H1 (cell line): Measurements from ENCODE around the gene RNF220. TPM values are rescaled to one million over a fixed set of nuclear protein-coding genes. Genes with fewer than 3 reads are reported as not detected.

Source experiments
- CTCF ChIA-PET: fragments of 300-600 bp; sonication (Branson Sonifier 250); formaldehyde crosslinking; loops from one replicate; lab custom pipeline; 2021; ENCODE audit not compliant: partially characterized antibody; lab: Charles Lee
- POLR2A ChIA-PET: fragments of 300-600 bp; sonication (Branson Sonifier 250); formaldehyde crosslinking; loops from one replicate; lab custom pipeline; 2021; ENCODE audit warnings: inconsistent platforms; ENCODE audit not compliant: partially characterized antibody; lab: Charles Lee
- DNase-seq, 2 experiments: peaks; one replicate each; pipeline versions ENCODE4 v3.0.0 to v3.0.0-alpha.2; 2010 to 2022; ENCODE audit warnings: low spot score in 2 of 2, low read depth in 1 of 2, mixed read lengths in 1 of 2
- FAIRE-seq: peaks from 2 replicates; lab custom pipeline; 2011; peaks lifted over from hg19 to GRCh38; lab: Jason Lieb, UNC
- H2AFZ ChIP-seq: 2 replicates; pipeline ENCODE4 v1.8.1; 2012; ENCODE audit warnings: low read length, inconsistent platforms
- H2AK5ac ChIP-seq: 2 replicates; pipeline ENCODE4 v1.6.1; 2013; ENCODE audit warnings: low read depth, low read length
- H2BK120ac ChIP-seq: replicated peaks from 2 replicates; pipeline ENCODE3; 2013; ENCODE audit warnings: low read depth, low read length, inconsistent platforms
- H2BK12ac ChIP-seq: 2 replicates; pipeline ENCODE4 v1.6.1; 2013; ENCODE audit warnings: low read depth, low read length
- H2BK15ac ChIP-seq: 2 replicates; pipeline ENCODE4 v1.6.1; 2013; ENCODE audit warnings: low read length
- H2BK20ac ChIP-seq: 2 replicates; pipeline ENCODE4 v1.6.1; 2013; ENCODE audit warnings: low read length
- H2BK5ac ChIP-seq: 2 replicates; pipeline ENCODE4 v1.6.1; 2013; ENCODE audit warnings: low read depth, low read length
- H3K14ac ChIP-seq: 2 replicates; pipeline ENCODE4 v1.6.1; 2013; ENCODE audit warnings: inconsistent platforms; ENCODE audit not compliant: insufficient read length
- H3K18ac ChIP-seq: 2 replicates; pipeline ENCODE4 v1.6.1; 2013; ENCODE audit warnings: low read length; ENCODE audit errors: extremely low read depth
- H3K23ac ChIP-seq: 2 replicates; pipeline ENCODE4 v1.6.1; 2013; ENCODE audit warnings: inconsistent platforms; ENCODE audit not compliant: insufficient read length
- H3K23me2 ChIP-seq: 2 replicates; pipeline ENCODE4 v1.6.1; 2013; ENCODE audit warnings: low read depth, low read length
- H3K27ac ChIP-seq: 2 replicates; pipeline ENCODE4 v1.6.1; 2011; ENCODE audit warnings: low read depth, low read length, inconsistent platforms
- H3K27me3 ChIP-seq, 4 experiments: replicated peaks in 1 of 4; 1 replicate in 1 of 4; 2 replicates in 3 of 4; pipeline versions ENCODE4 v1.6.1 to v1.8.1; 2011 to 2013; ENCODE audit warnings: low read length in 3 of 4, mild to moderate bottlenecking in 3 of 4, inconsistent platforms in 2 of 4, mixed read lengths in 2 of 4, moderate library complexity in 1 of 4; ENCODE audit not compliant: control insufficient read depth in 3 of 4, insufficient read depth in 3 of 4; ENCODE audit errors: extremely low read depth in 1 of 4
- H3K36me3 ChIP-seq, 4 experiments: 2 replicates each; pipeline versions ENCODE4 v1.6.1 to v1.8.1; 2011 to 2013; ENCODE audit warnings: mild to moderate bottlenecking in 4 of 4, low read length in 3 of 4, moderate library complexity in 2 of 4, control low read depth in 1 of 4, inconsistent platforms in 1 of 4; ENCODE audit not compliant: insufficient read depth in 4 of 4, control insufficient read depth in 2 of 4
- H3K4ac ChIP-seq: replicated peaks from 2 replicates; pipeline ENCODE3; 2013; ENCODE audit warnings: low read length, low read depth, mixed read lengths, inconsistent platforms; ENCODE audit not compliant: insufficient read length
- H3K4me1 ChIP-seq, 4 experiments: replicated peaks in 1 of 4; 1 replicate in 1 of 4; 2 replicates in 3 of 4; pipeline versions ENCODE4 v1.6.1 to v1.8.1; 2011 to 2013; ENCODE audit warnings: low read length in 3 of 4, inconsistent platforms in 2 of 4, mixed read lengths in 1 of 4; ENCODE audit not compliant: insufficient read depth in 4 of 4, control insufficient read depth in 3 of 4
- H3K4me2 ChIP-seq, 2 experiments: 2 replicates each; pipeline versions ENCODE4 v1.6.1 to v1.8.1; 2011 to 2013; ENCODE audit warnings: low read depth in 2 of 2, low read length in 2 of 2, control low read depth in 1 of 2, inconsistent platforms in 1 of 2, mild to moderate bottlenecking in 1 of 2; ENCODE audit not compliant: insufficient read depth in 1 of 2
- H3K4me3 ChIP-seq, 4 experiments: fragments of 200-600, 300-600 bp in 1 of 4; sonication (generic), shearing (Covaris generic), sonication (Bioruptor Twin) in 1 of 4; 2 replicates each; pipeline versions ENCODE4 v1.5.1 to v1.8.1; 2011 to 2016; ENCODE audit warnings: low read length in 4 of 4, low read depth in 3 of 4, control low read depth in 2 of 4, inconsistent platforms in 2 of 4, mild to moderate bottlenecking in 2 of 4, mixed read lengths in 1 of 4, moderate library complexity in 1 of 4; ENCODE audit not compliant: insufficient read depth in 2 of 4; ENCODE audit errors: extremely low read depth in 1 of 4
- H3K56ac ChIP-seq: replicated peaks from 2 replicates; pipeline ENCODE3; 2013; ENCODE audit warnings: low read depth, mild to moderate bottlenecking, mixed read lengths, low read length, inconsistent platforms; ENCODE audit not compliant: insufficient read length
- H3K79me1 ChIP-seq: 2 replicates; pipeline ENCODE4 v1.6.1; 2013; ENCODE audit warnings: low read depth, low read length, control low read depth
- H3K79me2 ChIP-seq, 2 experiments: 2 replicates each; pipeline versions ENCODE4 v1.6.1 to v1.8.1; 2012 to 2013; ENCODE audit warnings: low read length in 2 of 2, mild to moderate bottlenecking in 2 of 2, inconsistent platforms in 1 of 2; ENCODE audit not compliant: insufficient read depth in 2 of 2, control insufficient read depth in 1 of 2
- H3K9ac ChIP-seq, 4 experiments: replicated peaks in 1 of 4; 1 replicate in 1 of 4; 2 replicates in 3 of 4; pipeline versions ENCODE4 v1.6.1 to v1.8.1; 2011 to 2013; ENCODE audit warnings: low read depth in 3 of 4, low read length in 3 of 4, control low read depth in 2 of 4, mild to moderate bottlenecking in 2 of 4, moderate library complexity in 2 of 4, inconsistent platforms in 1 of 4; ENCODE audit errors: extremely low read depth in 1 of 4
- H3K9me3 ChIP-seq, 2 experiments: 2 replicates each; pipeline versions ENCODE4 v1.6.1 to v1.8.1; 2012 to 2013; ENCODE audit warnings: mild to moderate bottlenecking in 2 of 2, moderate library complexity in 2 of 2, control low read depth in 1 of 2, inconsistent platforms in 1 of 2, low read depth in 1 of 2, low read length in 1 of 2, mixed read lengths in 1 of 2; ENCODE audit not compliant: insufficient read depth in 2 of 2
- H4K20me1 ChIP-seq, 2 experiments: replicated peaks in 1 of 2; 2 replicates each; pipeline versions ENCODE3 to v1.8.1; 2011 to 2013; ENCODE audit warnings: inconsistent platforms in 2 of 2, low read length in 2 of 2, mild to moderate bottlenecking in 1 of 2; ENCODE audit not compliant: insufficient read depth in 2 of 2, control insufficient read depth in 1 of 2
- H4K5ac ChIP-seq: 2 replicates; pipeline ENCODE4 v1.6.1; 2013; ENCODE audit warnings: low read length, low read depth, mixed read lengths, inconsistent platforms; ENCODE audit not compliant: insufficient read length
- H4K8ac ChIP-seq: 2 replicates; pipeline ENCODE4 v1.8.0; 2013; ENCODE audit warnings: mild to moderate bottlenecking, moderate library complexity, low read length, inconsistent platforms; ENCODE audit not compliant: insufficient read depth; ENCODE audit errors: extremely low read depth
- H4K91ac ChIP-seq: replicated peaks from 2 replicates; pipeline ENCODE3; 2013; ENCODE audit warnings: low read length, mixed read lengths, inconsistent platforms; ENCODE audit not compliant: insufficient read length
- CBX5 ChIP-seq: fragments of 300-800, 300-1000 bp; sonication (generic); IDR thresholded peaks from 2 replicates; pipeline ENCODE4 v1.7.1; 2016; ENCODE audit warnings: antibody characterized with exemption, low read length, low read depth
- JUND ChIP-seq: IDR thresholded peaks from 2 replicates; pipeline ENCODE4 v1.6.1; 2011; ENCODE audit warnings: mild to moderate bottlenecking, improper control_type of control experiment, low read length
- SIX5 ChIP-seq: IDR thresholded peaks from 2 replicates; pipeline ENCODE4 v1.6.1; 2011; ENCODE audit warnings: mild to moderate bottlenecking, low read depth, low read length
- WGBS, 2 experiments: shearing (Covaris generic) in 1 of 2; methylation state at CpG; one replicate each; pipeline versions ENCODE4 v1.1.6 to v1.1.7; 2013 to 2015; ENCODE audit warnings: low lambda C conversion rate in 2 of 2, mixed read lengths in 2 of 2, inconsistent platforms in 1 of 2, low coverage in 1 of 2, missing lambda C conversion rate in 1 of 2; ENCODE audit not compliant: insufficient replicate concordance in 2 of 2, insufficient coverage in 1 of 2, insufficient read length in 1 of 2; ENCODE audit errors: extremely low coverage in 1 of 2, missing lambda C conversion rate in 1 of 2; 5-methylcytosine and 5-hydroxymethylcytosine counted together
- polyA plus RNA-seq, 7 experiments: library from polyadenylated mRNA; depleted of rRNA in 3 of 7; stranded (reverse) in 5 of 7; unstranded in 2 of 7; fragments of >200 nt in 5 of 7; fragments of 200-250 nt in 2 of 7; gene quantifications; 1 replicate in 5 of 7; 2 replicates in 1 of 7; 4 replicates in 1 of 7; pipeline versions ENCODE4 v1.2.1 to v1.2.3, GENCODE V29; 2011 to 2013; ENCODE audit warnings: missing spikeins in 2 of 7, mixed read lengths in 2 of 7
- total RNA-seq: library from RNA; stranded (reverse); fragmentation: NEBNext Ultra II Directional; extraction: Animal tissue kit (Norgen Biotek cat#: 25700); gene quantifications from 2 replicates; pipeline ENCODE4 v1.2.1, GENCODE V29; 2021

Gene RNF220
- total and polyA plus RNA-seq, 2 of the 8 experiments (the other 6 are each of a cell fraction or from before 2014, with no cell fraction given) = 123 to 160 TPM

GRCh38 chr1:44688760-44689446 lies 283.8 kb downstream of the RNF220 start:
- H3K4ac ChIP-seq = no peak overlapping the region
- H2BK20ac ChIP-seq = no peak overlapping the region
- H2BK12ac ChIP-seq = no peak overlapping the region
- H2AFZ ChIP-seq = no peak overlapping the region
- 90% methylated on average over 12 of the region's 12 CpGs; no CpG with 5 or more reads in 1 of the 2 experiments for WGBS, 2 experiments
- no peak overlapping the region for H3K9ac ChIP-seq
- POLR2A ChIA-PET = interaction anchor here (0.7 to 1.6 kb wide), 2 partner anchors 9 to 57 kb away, joined by 3 to 6 read pairs; no protein-coding TSS in a partner anchor
- H4K8ac ChIP-seq = no peak overlapping the region
- no peak overlapping the region for H2BK120ac ChIP-seq
- no peak overlapping the region for H3K14ac ChIP-seq
- 0 out of 2 replicates have a peak, but pooled peaks have one; percentile 20 for TF ChIP-seq JUND
- no peak for TF ChIP-seq SIX5
- TF ChIP-seq CBX5 = no peak
- TF ChIP-seq, all 59 proteins: peak for 1
- Histone ChIP-seq H3K18ac (no peak overlapping the region), H3K9me3 (no peaks in the 10 kb centered on the region), H4K5ac (no peak overlapping the region), H3K23me2 (no peaks in the 10 kb centered on the region), H3K79me1 (no peaks in the 10 kb centered on the region), H2BK15ac (no peak overlapping the region), H3K56ac (no peak overlapping the region), H3K4me3 (no peak overlapping the region), H3K23ac (no peak overlapping the region), H3K79me2 (no peaks in the 10 kb centered on the region), H3K27me3 (no peaks in the 10 kb centered on the region), H2BK5ac (no peak overlapping the region), H2AK5ac (no peak overlapping the region), H3K4me2 (no peak overlapping the region), H3K4me1 (peaks cover 0 to 10% (median 4%) of the 10 kb centered on the region in 4 experiments; a peak in 3 of 7 replicates), H4K20me1 (no peaks in the 10 kb centered on the region), H4K91ac (no peak overlapping the region), H3K36me3 (no peaks in the 10 kb centered on the region), H3K27ac (no peak overlapping the region)
- CTCF ChIA-PET = interaction anchor here (1.0 to 2.0 kb wide), 2 partner anchors 18 to 37 kb away, joined by 3 to 6 read pairs; no protein-coding TSS in a partner anchor
- DNase-seq (no peak), FAIRE-seq (no peak)
